H1 (cell line): Measurements from ENCODE around the gene TNFRSF8. TPM values are rescaled to one million over a fixed set of nuclear protein-coding genes. Genes with fewer than 3 reads are reported as not detected.

Experiments used
- CHD7 ChIP-seq: fragments of 300-600 bp; sonication (generic); IDR thresholded peaks from 2 replicates; pipeline ENCODE4 v1.7.1; 2012; ENCODE audit warnings: low read length, moderate library complexity, mild to moderate bottlenecking, inconsistent platforms; ENCODE audit not compliant: insufficient replicate concordance
- CTBP2 ChIP-seq: IDR thresholded peaks from 2 replicates; pipeline ENCODE4 v1.7.0; 2011; ENCODE audit warnings: borderline replicate concordance, mild to moderate bottlenecking, moderate library complexity, mixed read lengths, low read length; ENCODE audit not compliant: insufficient read depth, insufficient read length
- CTCF ChIP-seq, 3 experiments: IDR thresholded peaks; 1 replicate in 2 of 3; 2 replicates in 1 of 3; pipeline versions ENCODE4 v1.5.1 to v1.6.1; 2011; ENCODE audit warnings: low read length in 3 of 3, mild to moderate bottlenecking in 3 of 3, inconsistent platforms in 2 of 3, low read depth in 1 of 3, moderate library complexity in 1 of 3; ENCODE audit not compliant: insufficient read depth in 1 of 3; ENCODE audit errors: control extremely low read depth in 1 of 3
- KDM1A ChIP-seq: fragments of 200-600, 300-600 bp; sonication (generic); IDR thresholded peaks from 2 replicates; pipeline ENCODE4 v1.7.1; 2016; ENCODE audit warnings: mild to moderate bottlenecking, low read length, borderline replicate concordance
- NRF1 ChIP-seq: IDR thresholded peaks from 2 replicates; pipeline ENCODE4 v1.6.1; 2011; ENCODE audit warnings: mild to moderate bottlenecking, low read depth, low read length, improper control_type of control experiment
- SIRT6 ChIP-seq: IDR thresholded peaks from one replicate; pipeline ENCODE4 v1.7.1; 2012; ENCODE audit warnings: low read length, inconsistent platforms
- YY1 ChIP-seq: IDR thresholded peaks from 2 replicates; pipeline ENCODE4 v1.6.1; 2011; ENCODE audit warnings: low read depth, mild to moderate bottlenecking, low read length
- polyA plus RNA-seq, 7 experiments: library from polyadenylated mRNA; depleted of rRNA in 3 of 7; stranded (reverse) in 5 of 7; unstranded in 2 of 7; fragments of >200 nt in 5 of 7; fragments of 200-250 nt in 2 of 7; gene quantifications; 1 replicate in 5 of 7; 2 replicates in 1 of 7; 4 replicates in 1 of 7; pipeline versions ENCODE4 v1.2.1 to v1.2.3, GENCODE V29; 2011 to 2013; ENCODE audit warnings: missing spikeins in 2 of 7, mixed read lengths in 2 of 7
- total RNA-seq: library from RNA; stranded (reverse); fragmentation: NEBNext Ultra II Directional; extraction: Animal tissue kit (Norgen Biotek cat#: 25700); gene quantifications from 2 replicates; pipeline ENCODE4 v1.2.1, GENCODE V29; 2021

TNFRSF8 gene
- total and polyA plus RNA-seq, 2 of the 8 experiments (the other 6 are each of a cell fraction or from before 2014, with no cell fraction given): 23.2 to 32.7 TPM

- TF ChIP-seq CHD7: no peak
- no peak for TF ChIP-seq SIRT6
- no peak for TF ChIP-seq CTBP2
- no peak for TF ChIP-seq NRF1
- no peak for TF ChIP-seq KDM1A
- no peak for TF ChIP-seq YY1
- no peak for TF ChIP-seq CTCF (IDR thresholded peaks at IDR 0.05; ENCODE audit: control extremely low read depth in 1 of 3, insufficient read depth in 1 of 3, low read depth in 1 of 3, low read length in 3 of 3)
Measured at GRCh38 chr1:12166834-12167492, 103.9 kb downstream of the TNFRSF8 start, which contains the start of gene TNFRSF1B (continued).
